GM13976 (cell line): ENCODE measurements around the gene CTNNA2.

Source experiments
- DNase-seq: peaks from one replicate; pipeline ENCODE4 v3.0.0; 2012; ENCODE audit warnings: low spot score
- in situ Hi-C: fragments of 300-500 bp; cut with MboI; formaldehyde crosslinking; loops from one replicate; pipeline ENCODE4 v1.12.0; 2022; ENCODE audit warnings: low sequenced_read_pairs, mixed read lengths, inconsistent platforms; ENCODE audit not compliant: unreplicated experiment
- TF ChIP-seq, protein P1 (sequence below): IDR thresholded peaks from 2 replicates; pipeline ENCODE4 v1.5.1; 2012; ENCODE audit warnings: borderline replicate concordance, mild to moderate bottlenecking; ENCODE audit not compliant: insufficient read depth; ENCODE audit errors: extremely low read depth, missing control alignments, control extremely low read depth

Gene CTNNA2

GRCh38 chr2:79669714-79670113 lies 156.9 kb downstream of the CTNNA2 start:
- no peak for DNase-seq
- TF ChIP-seq, protein P1, sequence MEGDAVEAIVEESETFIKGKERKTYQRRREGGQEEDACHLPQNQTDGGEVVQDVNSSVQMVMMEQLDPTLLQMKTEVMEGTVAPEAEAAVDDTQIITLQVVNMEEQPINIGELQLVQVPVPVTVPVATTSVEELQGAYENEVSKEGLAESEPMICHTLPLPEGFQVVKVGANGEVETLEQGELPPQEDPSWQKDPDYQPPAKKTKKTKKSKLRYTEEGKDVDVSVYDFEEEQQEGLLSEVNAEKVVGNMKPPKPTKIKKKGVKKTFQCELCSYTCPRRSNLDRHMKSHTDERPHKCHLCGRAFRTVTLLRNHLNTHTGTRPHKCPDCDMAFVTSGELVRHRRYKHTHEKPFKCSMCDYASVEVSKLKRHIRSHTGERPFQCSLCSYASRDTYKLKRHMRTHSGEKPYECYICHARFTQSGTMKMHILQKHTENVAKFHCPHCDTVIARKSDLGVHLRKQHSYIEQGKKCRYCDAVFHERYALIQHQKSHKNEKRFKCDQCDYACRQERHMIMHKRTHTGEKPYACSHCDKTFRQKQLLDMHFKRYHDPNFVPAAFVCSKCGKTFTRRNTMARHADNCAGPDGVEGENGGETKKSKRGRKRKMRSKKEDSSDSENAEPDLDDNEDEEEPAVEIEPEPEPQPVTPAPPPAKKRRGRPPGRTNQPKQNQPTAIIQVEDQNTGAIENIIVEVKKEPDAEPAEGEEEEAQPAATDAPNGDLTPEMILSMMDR = no peak
- in situ Hi-C loops = no loop called here

DNA sequence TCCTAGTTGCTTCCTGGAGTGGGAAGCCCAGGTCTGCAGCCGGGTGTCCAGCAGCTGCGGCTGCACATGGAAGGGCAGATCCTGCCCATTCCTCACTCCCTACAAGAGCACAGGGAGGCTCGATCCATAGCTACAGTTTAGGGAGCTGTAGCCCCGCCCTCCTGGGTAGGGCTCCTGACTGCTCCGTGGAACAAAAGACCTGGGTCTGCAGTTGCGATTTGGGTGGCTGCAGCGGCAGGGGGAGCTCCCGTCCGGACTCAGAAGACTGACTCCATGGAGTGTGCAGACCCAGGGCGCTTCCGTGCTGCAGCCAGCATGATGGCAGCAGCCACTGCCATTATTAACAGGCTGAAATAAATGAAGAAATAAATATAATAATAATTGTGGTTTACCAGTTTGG lies 157.3 kb downstream of the CTNNA2 start:
- TF ChIP-seq, protein P1 = no peak
- no peak for DNase-seq
- in situ Hi-C loops = no loop called here

DNA sequence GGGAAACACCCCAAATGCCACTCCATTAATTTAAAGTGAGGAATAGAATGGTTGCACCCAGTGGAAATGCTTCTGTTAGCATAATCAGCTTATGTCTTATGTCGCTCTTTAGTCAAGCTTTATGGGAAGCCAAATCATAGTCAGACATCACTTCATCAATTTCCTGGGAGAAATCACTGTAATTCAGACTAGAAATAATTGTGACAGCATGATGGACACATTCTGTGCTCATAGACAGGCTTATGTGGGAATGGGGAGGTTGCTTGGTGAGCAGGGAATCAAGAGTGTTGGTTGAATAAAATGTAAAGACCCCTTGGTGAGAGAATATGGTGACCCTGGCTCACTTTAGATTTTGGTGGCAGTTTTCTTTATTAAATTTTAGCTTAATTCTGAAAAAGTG lies 174.0 kb downstream of the CTNNA2 start:
- in situ Hi-C loops = no loop called here
- DNase-seq = no peak
- TF ChIP-seq, protein P1 = no peak

DNA sequence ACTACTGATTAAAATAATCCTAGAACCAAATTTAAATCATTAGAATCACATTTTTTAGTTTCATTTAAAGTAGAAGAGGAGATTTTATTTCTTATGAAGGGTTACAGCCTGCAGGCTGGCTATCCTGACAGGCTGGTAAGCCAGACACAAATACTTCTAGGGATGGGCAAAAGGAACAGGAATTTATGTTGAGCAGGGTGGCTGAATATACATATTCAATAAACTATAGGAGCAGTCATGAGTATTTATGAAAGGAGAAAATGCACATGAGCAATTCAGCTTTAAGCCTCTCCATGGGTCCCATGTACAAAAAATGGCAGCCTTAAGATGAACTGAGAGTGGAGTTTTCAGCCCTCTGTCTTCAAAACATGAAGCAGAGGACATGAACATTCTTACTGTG lies 182.4 kb downstream of the CTNNA2 start:
- TF ChIP-seq, protein P1 = no peak
- in situ Hi-C loops = no loop called here

GRCh38 chr2:79697200-79697599 lies 184.3 kb downstream of the CTNNA2 start:
- TF ChIP-seq, protein P1 = no peak
- in situ Hi-C loops = no loop called here
- DNase-seq = no peak

More for the DNA sequence above, 182.4 kb downstream of the CTNNA2 start:
- DNase-seq = no peak

- DNase-seq = no peak
- in situ Hi-C loops = no loop called here
These were observed 187.8 kb downstream of the CTNNA2 start for GRCh38 chr2:79700651-79701050.

More at GRCh38 chr2:79700651-79701050, 187.8 kb downstream of the CTNNA2 start:
- TF ChIP-seq, protein P1 = no peak
